IMR-90 (cell line): ENCODE results near the gene CSK. TPM values are rescaled to one million over a fixed set of nuclear protein-coding genes. Genes with fewer than 3 reads are reported as not detected.

ENCODE experiments used
- ATAC-seq: fragments of 200-7000 bp; cut with Tn5 transposase; 2 replicates; pipeline ENCODE4 v1.9.1; 2020; ENCODE audit warnings: low read depth, mild to moderate bottlenecking, moderate library complexity
- BruUV-seq: library from RNA; stranded (reverse); fragments of 400-500 nt; replicated peaks from 2 replicates; lab custom pipeline; 2021; lab: Mats Ljungman, UMichigan
- CTCF ChIA-PET: fragments of 300-600 bp; formaldehyde crosslinking; extraction: SDS; loops from one replicate; lab custom pipeline; 2021; ENCODE audit warnings: antibody characterized with exemption; lab: Yijun Ruan, JAX
- POLR2A ChIA-PET: fragments of 300-600 bp; sonication (Branson Sonifier 250); formaldehyde crosslinking; loops from one replicate; lab custom pipeline; 2022; ENCODE audit warnings: antibody characterized with exemption; ENCODE audit not compliant: unreplicated experiment; lab: Charles Lee
- DNase-seq: peaks from one replicate; pipeline ENCODE4 v3.0.0; 2013
- H2AFZ ChIP-seq: replicated peaks from 2 replicates; pipeline ENCODE3; 2013; ENCODE audit warnings: low read length, mild to moderate bottlenecking; ENCODE audit not compliant: poor library complexity
- H2AK5ac ChIP-seq: 2 replicates; pipeline ENCODE4 v1.6.1; 2013; ENCODE audit warnings: low read depth, low read length, inconsistent platforms
- H2AK9ac ChIP-seq: replicated peaks from 2 replicates; pipeline ENCODE3; 2013; ENCODE audit warnings: mild to moderate bottlenecking, low read depth, low read length, moderate library complexity; ENCODE audit not compliant: poor library complexity
- H2BK120ac ChIP-seq: 2 replicates; pipeline ENCODE4 v1.6.1; 2013; ENCODE audit warnings: low read depth, low read length, inconsistent platforms
- H2BK15ac ChIP-seq: 3 replicates; pipeline ENCODE4 v1.6.1; 2013; ENCODE audit warnings: low read depth, low read length, inconsistent platforms
- H2BK20ac ChIP-seq: 2 replicates; pipeline ENCODE4 v1.6.1; 2013; ENCODE audit warnings: low read depth, mild to moderate bottlenecking, inconsistent platforms, low read length, moderate library complexity
- H2BK5ac ChIP-seq: 2 replicates; pipeline ENCODE4 v1.6.1; 2013; ENCODE audit warnings: mild to moderate bottlenecking, low read depth, low read length, inconsistent platforms; ENCODE audit not compliant: poor library complexity, severe bottlenecking
- H3K14ac ChIP-seq: replicated peaks from 2 replicates; pipeline ENCODE4 v1.6.1; 2013; ENCODE audit warnings: low read depth, low read length, inconsistent platforms
- H3K18ac ChIP-seq: 2 replicates; pipeline ENCODE4 v1.6.1; 2013; ENCODE audit warnings: low read depth, low read length, control low read depth
- H3K23ac ChIP-seq: 2 replicates; pipeline ENCODE4 v1.6.1; 2013; ENCODE audit warnings: low read depth, low read length, inconsistent platforms
- H3K27ac ChIP-seq: 2 replicates; pipeline ENCODE4 v1.5.1; 2013; ENCODE audit warnings: mild to moderate bottlenecking, control low read depth, low read length; ENCODE audit not compliant: insufficient read depth
- H3K27me3 ChIP-seq: 2 replicates; pipeline ENCODE4 v1.6.1; 2013; ENCODE audit warnings: low read length; ENCODE audit not compliant: control insufficient read depth, insufficient read depth
- H3K36me3 ChIP-seq: 2 replicates; pipeline ENCODE4 v1.6.1; 2013; ENCODE audit warnings: low read length, mixed read lengths; ENCODE audit not compliant: control insufficient read depth, insufficient read depth
- H3K4ac ChIP-seq: 2 replicates; pipeline ENCODE4 v1.6.1; 2013; ENCODE audit warnings: low read depth, low read length, inconsistent platforms
- H3K4me1 ChIP-seq: 2 replicates; pipeline ENCODE4 v1.6.1; 2013; ENCODE audit warnings: low read length, mixed read lengths; ENCODE audit not compliant: control insufficient read depth, insufficient read depth
- H3K4me2 ChIP-seq: 2 replicates; pipeline ENCODE4 v1.6.1; 2013; ENCODE audit warnings: low read depth, mild to moderate bottlenecking, control low read depth, low read length, moderate library complexity
- H3K4me3 ChIP-seq: 2 replicates; pipeline ENCODE4 v1.5.1; 2013; ENCODE audit warnings: low read depth, mild to moderate bottlenecking, control low read depth, low read length, moderate library complexity; ENCODE audit not compliant: insufficient read depth
- H3K56ac ChIP-seq: 2 replicates; pipeline ENCODE4 v1.6.1; 2013; ENCODE audit warnings: low read length, inconsistent platforms; ENCODE audit not compliant: insufficient read depth; ENCODE audit errors: extremely low read depth
- H3K79me1 ChIP-seq, 2 experiments: 2 replicates each; pipeline ENCODE4 v1.6.1; 2013; ENCODE audit warnings: low read length in 2 of 2, inconsistent platforms in 1 of 2, low read depth in 1 of 2
- H3K9ac ChIP-seq: 2 replicates; pipeline ENCODE4 v1.6.1; 2013; ENCODE audit warnings: low read depth, low read length, control low read depth
- H3K9me1 ChIP-seq: 2 replicates; pipeline ENCODE4 v1.6.1; 2013; ENCODE audit warnings: low read length, inconsistent platforms; ENCODE audit not compliant: insufficient read depth
- H3K9me3 ChIP-seq: 2 replicates; pipeline ENCODE4 v1.6.1; 2013; ENCODE audit warnings: low read length; ENCODE audit not compliant: control insufficient read depth, insufficient read depth
- H4K20me1 ChIP-seq: 2 replicates; pipeline ENCODE4 v1.6.1; 2013; ENCODE audit warnings: low read length, inconsistent platforms; ENCODE audit not compliant: insufficient read depth
- H4K5ac ChIP-seq: 2 replicates; pipeline ENCODE4 v1.6.1; 2013; ENCODE audit warnings: mild to moderate bottlenecking, low read depth, low read length, control low read depth
- H4K8ac ChIP-seq, 2 experiments: 2 replicates each; pipeline ENCODE4 v1.6.1; 2013; ENCODE audit warnings: low read depth in 2 of 2, low read length in 2 of 2, control low read depth in 1 of 2, inconsistent platforms in 1 of 2
- H4K91ac ChIP-seq: 2 replicates; pipeline ENCODE4 v1.6.1; 2013; ENCODE audit warnings: low read depth, low read length, inconsistent platforms; ENCODE audit not compliant: insufficient read depth
- BHLHE40 ChIP-seq: fragments of 150-350 bp; IDR thresholded peaks from 2 replicates; pipeline ENCODE4 v1.6.1; 2016; ENCODE audit warnings: mild to moderate bottlenecking, low read depth, low read length
- CEBPB ChIP-seq: IDR thresholded peaks from 2 replicates; pipeline ENCODE4 v1.6.1; 2012; ENCODE audit warnings: low read depth, low read length, improper control_type of control experiment
- CHD1 ChIP-seq: IDR thresholded peaks from 2 replicates; pipeline ENCODE4 v1.6.1; 2012; ENCODE audit warnings: low read depth, low read length, improper control_type of control experiment
- MAFK ChIP-seq: IDR thresholded peaks from 2 replicates; pipeline ENCODE4 v1.6.1; 2012; ENCODE audit warnings: low read depth, low read length, improper control_type of control experiment
- MAZ ChIP-seq: IDR thresholded peaks from 2 replicates; pipeline ENCODE4 v1.6.1; 2012; ENCODE audit warnings: low read depth, mild to moderate bottlenecking, low read length, improper control_type of control experiment, moderate library complexity, borderline replicate concordance
- MXI1 ChIP-seq: IDR thresholded peaks from 2 replicates; pipeline ENCODE4 v1.6.1; 2012; ENCODE audit warnings: low read depth, mild to moderate bottlenecking, low read length, moderate library complexity, borderline replicate concordance
- NFE2L2 ChIP-seq: fragments of 150-350 bp; IDR thresholded peaks from 2 replicates; pipeline ENCODE4 v1.6.1; 2016; ENCODE audit warnings: low read depth, mild to moderate bottlenecking, low read length
- POLR2A ChIP-seq: IDR thresholded peaks from 2 replicates; pipeline ENCODE4 v1.6.1; 2012; ENCODE audit warnings: mild to moderate bottlenecking, low read depth, low read length
- RAD21 ChIP-seq: IDR thresholded peaks from 2 replicates; pipeline ENCODE4 v1.6.1; 2012; ENCODE audit warnings: low read length, improper control_type of control experiment
- RCOR1 ChIP-seq: IDR thresholded peaks from 2 replicates; pipeline ENCODE4 v1.6.1; 2012; ENCODE audit warnings: mild to moderate bottlenecking, low read length, improper control_type of control experiment; ENCODE audit not compliant: insufficient replicate concordance
- RFX5 ChIP-seq: IDR thresholded peaks from 2 replicates; pipeline ENCODE4 v1.8.0; 2012; ENCODE audit warnings: low read depth, mild to moderate bottlenecking, low read length, moderate library complexity
- WGBS, 2 experiments: methylation state at CpG; one replicate each; pipeline versions ENCODE4 v1.1.5 to v1.1.7; 2013; ENCODE audit warnings: missing lambda C conversion rate in 2 of 2; ENCODE audit not compliant: insufficient read length in 1 of 2; ENCODE audit errors: extremely low coverage in 2 of 2; 5-methylcytosine and 5-hydroxymethylcytosine counted together
- dilution Hi-C: fragments of 300-500 bp; cut with HindIII; formaldehyde crosslinking; loops from one replicate; pipeline ENCODE4 v1.14.3; 2018; ENCODE audit warnings: low sequenced_read_pairs; ENCODE audit not compliant: unreplicated experiment
- in situ Hi-C: fragments of 300-500 bp; cut with MboI; formaldehyde crosslinking; loops from 3 replicates; pipeline ENCODE4 v1.14.3; 2019; ENCODE audit warnings: low sequenced_read_pairs, inconsistent platforms, mixed read lengths
- intact Hi-C: fragments of 100-400 bp; cut with micrococcal nuclease; formaldehyde crosslinking; loops from 2 replicates; pipeline ENCODE4 v1.10.0; 2022
- polyA plus RNA-seq, 3 experiments: library from polyadenylated mRNA; depleted of rRNA; stranded (reverse); fragments of >200 nt; gene quantifications; 2 replicates each; pipeline ENCODE4 v1.2.3, GENCODE V29; 2012; ENCODE audit warnings: low replicate concordance in 1 of 3
- total RNA-seq: library from RNA; depleted of rRNA; stranded (reverse); fragments of >200 nt; gene quantifications from 2 replicates; pipeline ENCODE4 v1.2.3, GENCODE V29; 2012
- TF ChIP-seq, protein P1 (sequence below): fragments of 150-350 bp; IDR thresholded peaks from 2 replicates; pipeline ENCODE4 v1.6.1; 2016; ENCODE audit warnings: low read depth, mild to moderate bottlenecking, low read length, moderate library complexity, borderline replicate concordance
- TF ChIP-seq, protein P2 (sequence below): fragments of 150-350 bp; IDR thresholded peaks from 2 replicates; pipeline ENCODE4 v1.6.1; 2017; ENCODE audit warnings: mild to moderate bottlenecking, antibody characterized with exemption, low read length, low read depth
- TF ChIP-seq, protein P3 (sequence below): conservative IDR thresholded peaks from 2 replicates; pipeline ENCODE4 v1.5.1; 2012; ENCODE audit warnings: mild to moderate bottlenecking, low read depth, low read length, improper control_type of control experiment

Gene CSK
- total and polyA plus RNA-seq, 2 of the 4 experiments (the other 2 are of a cell fraction), result 10.8 to 54.0 TPM

- ChIA-PET CTCF (interaction anchor here (1.3 to 1.5 kb wide), 2 partner anchors 87 to 170 kb away, joined by 3 to 4 read pairs; no protein-coding TSS in a partner anchor), POLR2A (no interaction called here)
- Histone ChIP-seq H4K8ac (peak overlapping the region; percentile 30 to 47; a peak in 2 of 4 replicates), H2AFZ (peak overlapping the region; percentile 86), H3K4me3 (peak overlapping the region; percentile 92), H3K18ac (no peak overlapping the region), H2AK9ac (peak overlapping the region; percentile 97), H3K79me1 (peaks cover 9 to 56% of the 10 kb centered on the region in 2 experiments; a peak in 3 of 4 replicates), H3K9me1 (peaks cover 16% of the 10 kb centered on the region), H3K4me2 (peak overlapping the region; percentile 83), H3K9ac (peak overlapping the region; percentile 68), H3K4ac (peak overlapping the region; percentile 75), H3K27me3 (no peaks in the 10 kb centered on the region), H3K56ac (peak overlapping the region; percentile 47; the same call in 1 of the 2 replicates), H3K9me3 (no peaks in the 10 kb centered on the region), H4K20me1 (peaks cover 44% of the 10 kb centered on the region), H4K91ac (no peak overlapping the region), H3K14ac (peak overlapping the region; percentile 87), H2AK5ac (peak overlapping the region; percentile 37), H3K23ac (peak overlapping the region; percentile 90), H2BK5ac (peak overlapping the region; percentile 59), H3K36me3 (peaks cover 2% of the 10 kb centered on the region; the same call in 1 of the 2 replicates), H3K4me1 (peaks cover 16% of the 10 kb centered on the region), H4K5ac (no peak overlapping the region), H2BK20ac (no peak overlapping the region), H3K27ac (peak overlapping the region; percentile 57), H2BK15ac (no peak overlapping the region), H2BK120ac (no peak overlapping the region)
- dilution Hi-C loops (no loop called here), intact Hi-C loops (no loop called here), in situ Hi-C loops (no loop called here)
- peak; percentile 38 for ATAC-seq
- 0% methylated on average over 16 of the region's 72 CpGs; no CpG with 5 or more reads in 1 of the 2 experiments for WGBS, 2 experiments
- DNase-seq, result no peak
- BruUV-seq, result no TSS peak
- TF ChIP-seq NFE2L2, result no peak
- TF ChIP-seq, protein P1, sequence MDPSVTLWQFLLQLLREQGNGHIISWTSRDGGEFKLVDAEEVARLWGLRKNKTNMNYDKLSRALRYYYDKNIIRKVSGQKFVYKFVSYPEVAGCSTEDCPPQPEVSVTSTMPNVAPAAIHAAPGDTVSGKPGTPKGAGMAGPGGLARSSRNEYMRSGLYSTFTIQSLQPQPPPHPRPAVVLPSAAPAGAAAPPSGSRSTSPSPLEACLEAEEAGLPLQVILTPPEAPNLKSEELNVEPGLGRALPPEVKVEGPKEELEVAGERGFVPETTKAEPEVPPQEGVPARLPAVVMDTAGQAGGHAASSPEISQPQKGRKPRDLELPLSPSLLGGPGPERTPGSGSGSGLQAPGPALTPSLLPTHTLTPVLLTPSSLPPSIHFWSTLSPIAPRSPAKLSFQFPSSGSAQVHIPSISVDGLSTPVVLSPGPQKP, result no peak
- TF ChIP-seq RFX5, result no peak
- no peak for TF ChIP-seq MAFK
- no peak for TF ChIP-seq RAD21
- TF ChIP-seq, protein P2, sequence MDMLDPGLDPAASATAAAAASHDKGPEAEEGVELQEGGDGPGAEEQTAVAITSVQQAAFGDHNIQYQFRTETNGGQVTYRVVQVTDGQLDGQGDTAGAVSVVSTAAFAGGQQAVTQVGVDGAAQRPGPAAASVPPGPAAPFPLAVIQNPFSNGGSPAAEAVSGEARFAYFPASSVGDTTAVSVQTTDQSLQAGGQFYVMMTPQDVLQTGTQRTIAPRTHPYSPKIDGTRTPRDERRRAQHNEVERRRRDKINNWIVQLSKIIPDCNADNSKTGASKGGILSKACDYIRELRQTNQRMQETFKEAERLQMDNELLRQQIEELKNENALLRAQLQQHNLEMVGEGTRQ, result no peak
- no peak for TF ChIP-seq CEBPB
- TF ChIP-seq CHD1, result no peak
- no peak for TF ChIP-seq POLR2A
- TF ChIP-seq, protein P3, sequence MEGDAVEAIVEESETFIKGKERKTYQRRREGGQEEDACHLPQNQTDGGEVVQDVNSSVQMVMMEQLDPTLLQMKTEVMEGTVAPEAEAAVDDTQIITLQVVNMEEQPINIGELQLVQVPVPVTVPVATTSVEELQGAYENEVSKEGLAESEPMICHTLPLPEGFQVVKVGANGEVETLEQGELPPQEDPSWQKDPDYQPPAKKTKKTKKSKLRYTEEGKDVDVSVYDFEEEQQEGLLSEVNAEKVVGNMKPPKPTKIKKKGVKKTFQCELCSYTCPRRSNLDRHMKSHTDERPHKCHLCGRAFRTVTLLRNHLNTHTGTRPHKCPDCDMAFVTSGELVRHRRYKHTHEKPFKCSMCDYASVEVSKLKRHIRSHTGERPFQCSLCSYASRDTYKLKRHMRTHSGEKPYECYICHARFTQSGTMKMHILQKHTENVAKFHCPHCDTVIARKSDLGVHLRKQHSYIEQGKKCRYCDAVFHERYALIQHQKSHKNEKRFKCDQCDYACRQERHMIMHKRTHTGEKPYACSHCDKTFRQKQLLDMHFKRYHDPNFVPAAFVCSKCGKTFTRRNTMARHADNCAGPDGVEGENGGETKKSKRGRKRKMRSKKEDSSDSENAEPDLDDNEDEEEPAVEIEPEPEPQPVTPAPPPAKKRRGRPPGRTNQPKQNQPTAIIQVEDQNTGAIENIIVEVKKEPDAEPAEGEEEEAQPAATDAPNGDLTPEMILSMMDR, result no peak
- TF ChIP-seq MXI1, result no peak
- TF ChIP-seq BHLHE40, result no peak
- TF ChIP-seq MAZ, result no peak
- TF ChIP-seq RCOR1, result no peak
These were observed 585 bp downstream of the CSK start for GRCh38 chr15:74782259-74783071.
